CD14-positive monocyte (primary cell): ENCODE measurements around the gene RNF5. TPM values are rescaled to one million over a fixed set of nuclear protein-coding genes. Genes with fewer than 3 reads are reported as not detected.
A peak's percentile ranks its signal among the peaks of the same experiment; 100 is the strongest.

ENCODE experiments used
- DNase-seq, 3 donors: peaks; one replicate each; pipeline ENCODE4 v3.0.0-alpha.2; 2011 to 2022
- H2AFZ ChIP-seq: 2 replicates; pipeline ENCODE4 v1.6.0; 2012; ENCODE audit warnings: mild to moderate bottlenecking, low read depth, low read length, inconsistent platforms; ENCODE audit not compliant: insufficient read depth, poor library complexity, severe bottlenecking
- H3K27ac ChIP-seq, 2 donors: 1 replicate in 1 of 2; 2 replicates in 1 of 2; pipeline ENCODE4 v1.5.1; 2012 to 2013; ENCODE audit warnings: low read length in 2 of 2, control low read depth in 1 of 2, inconsistent platforms in 1 of 2, low read depth in 1 of 2, mild to moderate bottlenecking in 1 of 2
- H3K27me3 ChIP-seq, 2 donors: one replicate each; pipeline versions ENCODE4 v1.6.0 to v1.6.1; 2011 to 2013; ENCODE audit warnings: low read length in 2 of 2; ENCODE audit not compliant: control insufficient read depth in 2 of 2, insufficient read depth in 2 of 2
- H3K36me3 ChIP-seq, 2 donors: replicated peaks in 1 of 2; 1 replicate in 1 of 2; 2 replicates in 1 of 2; pipeline versions ENCODE4 v1.5.1 to v1.6.1; 2012 to 2013; ENCODE audit warnings: low read length in 2 of 2, control low read depth in 1 of 2, inconsistent platforms in 1 of 2, mild to moderate bottlenecking in 1 of 2; ENCODE audit not compliant: insufficient read depth in 2 of 2, control insufficient read depth in 1 of 2
- H3K4me1 ChIP-seq, 2 donors: 1 replicate in 1 of 2; 2 replicates in 1 of 2; pipeline versions ENCODE4 v1.5.1 to v1.6.1; 2012 to 2013; ENCODE audit warnings: low read length in 2 of 2, control low read depth in 1 of 2, inconsistent platforms in 1 of 2, mild to moderate bottlenecking in 1 of 2, moderate library complexity in 1 of 2; ENCODE audit not compliant: insufficient read depth in 2 of 2, control insufficient read depth in 1 of 2
- H3K4me2 ChIP-seq: replicated peaks from 2 replicates; pipeline ENCODE3; 2012; ENCODE audit warnings: low read length, moderate library complexity, mild to moderate bottlenecking; ENCODE audit not compliant: poor library complexity, severe bottlenecking; ENCODE audit errors: extremely low read depth
- H3K4me3 ChIP-seq, 3 experiments: fragments of 200-600 bp in 1 of 3; sonication (generic) in 1 of 3; replicated peaks in 1 of 3; 1 replicate in 2 of 3; 2 replicates in 1 of 3; pipeline ENCODE4 v1.5.1; 2011 to 2013; ENCODE audit warnings: low read length in 3 of 3, mild to moderate bottlenecking in 3 of 3, control low read depth in 2 of 3, low read depth in 2 of 3, inconsistent platforms in 1 of 3, moderate library complexity in 1 of 3
- H3K79me2 ChIP-seq: 2 replicates; pipeline ENCODE4 v1.6.0; 2012; ENCODE audit warnings: mild to moderate bottlenecking, control low read depth, inconsistent platforms, low read length, moderate library complexity; ENCODE audit not compliant: insufficient read depth
- H3K9ac ChIP-seq: 2 replicates; pipeline ENCODE4 v1.6.0; 2017; ENCODE audit warnings: low read length, mild to moderate bottlenecking; ENCODE audit not compliant: insufficient read depth, poor library complexity, severe bottlenecking
- H3K9me3 ChIP-seq, 2 donors: replicated peaks in 1 of 2; 1 replicate in 1 of 2; 2 replicates in 1 of 2; pipeline versions ENCODE4 v1.5.1 to v1.6.1; 2012 to 2013; ENCODE audit warnings: low read length in 2 of 2, control low read depth in 1 of 2; ENCODE audit not compliant: control insufficient read depth in 1 of 2, insufficient read depth in 1 of 2
- H4K20me1 ChIP-seq: 2 replicates; pipeline ENCODE4 v1.6.0; 2012; ENCODE audit warnings: mild to moderate bottlenecking, low read length, control low read depth, moderate library complexity; ENCODE audit not compliant: insufficient read depth
- H3K27ac Mint-ChIP-seq, 7 donors: one replicate each; pipeline ENCODE4 v1.8.0; 2020; ENCODE audit warnings: mild to moderate bottlenecking in 7 of 7, mixed read lengths in 7 of 7, moderate library complexity in 6 of 7, inconsistent platforms in 2 of 7
- H3K27me3 Mint-ChIP-seq, 3 donors: one replicate each; pipeline ENCODE4 v1.8.0; 2021 to 2022; ENCODE audit warnings: low read depth in 3 of 3, mild to moderate bottlenecking in 3 of 3, mixed read lengths in 3 of 3, moderate library complexity in 3 of 3, inconsistent platforms in 1 of 3
- H3K36me3 Mint-ChIP-seq, 2 donors: one replicate each; pipeline ENCODE4 v1.8.0; 2020; ENCODE audit warnings: mixed read lengths in 2 of 2, inconsistent platforms in 1 of 2, mild to moderate bottlenecking in 1 of 2
- H3K4me1 Mint-ChIP-seq: one replicate; pipeline ENCODE4 v1.8.0; 2020; ENCODE audit warnings: mild to moderate bottlenecking, mixed read lengths
- H3K4me3 Mint-ChIP-seq, 2 donors: one replicate each; pipeline ENCODE4 v1.8.0; 2020; ENCODE audit warnings: mild to moderate bottlenecking in 2 of 2, mixed read lengths in 2 of 2, moderate library complexity in 1 of 2
- H3K9me3 Mint-ChIP-seq, 7 donors: one replicate each; pipeline ENCODE4 v1.8.0; 2020 to 2022; ENCODE audit warnings: mixed read lengths in 7 of 7, mild to moderate bottlenecking in 6 of 7, moderate library complexity in 6 of 7, inconsistent platforms in 2 of 7
- CTCF ChIP-seq: fragments of 200-600 bp; IDR thresholded peaks from one replicate; pipeline ENCODE4 v1.8.0; 2022; ENCODE audit warnings: antibody characterized with exemption, mild to moderate bottlenecking
- WGBS: methylation state at CpG from one replicate; pipeline ENCODE4 v1.1.5; 2013; ENCODE audit warnings: missing lambda C conversion rate; ENCODE audit not compliant: insufficient coverage; 5-methylcytosine and 5-hydroxymethylcytosine counted together
- intact Hi-C, 2 donors: fragments of 100-400 bp; cut with micrococcal nuclease; formaldehyde crosslinking; loops; one replicate each; pipeline versions ENCODE4 v1.15.0 to v1.15.1; 2023
- polyA plus RNA-seq, 3 donors: library from polyadenylated mRNA; depleted of rRNA in 1 of 3; unstranded in 2 of 3; stranded (reverse) in 1 of 3; fragments of 300-500 nt in 2 of 3; fragments of >200 nt in 1 of 3; fragmentation: Illumina TruSeq in 2 of 3; gene quantifications; 1 replicate in 2 of 3; 2 replicates in 1 of 3; pipeline ENCODE4 v1.2.3, GENCODE V29; 2012 to 2021

RNF5 gene
- polyA plus RNA-seq, 3 donors = 62.2 to 108 (median 83.5) TPM

GRCh38 chr6:32147401-32148132 lies 30.6 kb upstream of the RNF5 start:
- Histone ChIP-seq H3K4me1 (peaks cover 14 to 16% of the 10 kb centered on the region in 2 donors), H3K36me3 (no peaks in the 10 kb centered on the region), H3K27ac (no peak overlapping the region), H3K27me3 (peaks cover 34 to 58% of the 10 kb centered on the region in 2 donors), H2AFZ (peak overlapping the region; percentile 76), H4K20me1 (no peaks in the 10 kb centered on the region), H3K9ac (no peak overlapping the region), H3K9me3 (peaks cover 0 to 11% of the 10 kb centered on the region in 2 donors), H3K4me3 (peak overlapping the region in 1 of 3 experiments; percentile 75), H3K79me2 (no peaks in the 10 kb centered on the region), H3K4me2 (peak overlapping the region; percentile 87)
- H3K4me3 Mint-ChIP-seq = peak overlapping the region; percentile 87 to 95
- peak; percentile 34 for TF ChIP-seq CTCF
- H3K9me3 Mint-ChIP-seq = peaks cover 0 to 27% (median 11%) of the 10 kb centered on the region in 7 donors
- peaks cover 0 to 13% of the 10 kb centered on the region in 2 donors for H3K36me3 Mint-ChIP-seq
- intact Hi-C loops = loop anchor here in 1 of 2 donors (1.0 kb wide), 1 partner anchor 29 kb away; the partner anchor contains the start of gene AGPAT1
- H3K27me3 Mint-ChIP-seq = peaks cover 51 to 63% (median 56%) of the 10 kb centered on the region in 3 donors
- 100% methylated on average over 3 of the region's 4 CpGs for WGBS
- peak overlapping the region in 2 of 7 donors; percentile 33 to 42 for H3K27ac Mint-ChIP-seq
- peak; percentile 21 to 42 (median 23) for DNase-seq
- H3K4me1 Mint-ChIP-seq = peaks cover 18% of the 10 kb centered on the region

- no peak overlapping the region for H3K27ac ChIP-seq
- H3K27me3 Mint-ChIP-seq = peaks cover 60 to 72% (median 65%) of the 10 kb centered on the region in 3 donors
These were observed 29.7 kb upstream of the RNF5 start for GRCh38 chr6:32148289-32149091.

More at GRCh38 chr6:32148289-32149091, 29.7 kb upstream of the RNF5 start:
- peaks cover 0 to 29% (median 11%) of the 10 kb centered on the region in 7 donors for H3K9me3 Mint-ChIP-seq
- intact Hi-C loops = loop anchor here in 1 of 2 donors (1.0 kb wide), 1 partner anchor 28 kb away; the partner anchor contains the start of gene AGPAT1
- WGBS = 1% methylated on average over 17 of the region's 39 CpGs
- H3K4me1 ChIP-seq = peaks cover 17 to 20% of the 10 kb centered on the region in 2 donors
- peaks cover 24% of the 10 kb centered on the region for H3K4me1 Mint-ChIP-seq
- no peaks in the 10 kb centered on the region for H3K36me3 ChIP-seq
- H3K9me3 ChIP-seq = peaks cover 0 to 11% of the 10 kb centered on the region in 2 donors
- peak overlapping the region; percentile 87 for H3K4me2 ChIP-seq
- H3K9ac ChIP-seq = peak overlapping the region; percentile 13
- peak overlapping the region; percentile 76 for H2AFZ ChIP-seq
- H3K4me3 Mint-ChIP-seq = peak overlapping the region; percentile 87 to 95
- H3K36me3 Mint-ChIP-seq = peaks cover 0 to 13% of the 10 kb centered on the region in 2 donors
- peak; percentile 77 to 86 (median 78) for DNase-seq
- no peaks in the 10 kb centered on the region for H3K79me2 ChIP-seq
- peak overlapping the region; percentile 41 to 75 (median 49) for H3K4me3 ChIP-seq
- peak; percentile 70 for TF ChIP-seq CTCF
- H4K20me1 ChIP-seq = no peaks in the 10 kb centered on the region
- peak overlapping the region in 5 of 7 donors; percentile 58 to 83 (median 77) for H3K27ac Mint-ChIP-seq
- peaks cover 36 to 67% of the 10 kb centered on the region in 2 donors for H3K27me3 ChIP-seq
